GM23338 (cell line): ENCODE data around the gene LNP1.

Experiments used
- CREB1 ChIP-seq: fragments of 250-450 bp; sonication (Bioruptor Pico); IDR thresholded peaks from 2 replicates; pipeline ENCODE4 v1.5.0; 2020; ENCODE audit warnings: low read depth, mild to moderate bottlenecking, moderate library complexity
- POLR2AphosphoS5 ChIP-seq: IDR thresholded peaks from 2 replicates; pipeline ENCODE4 v1.6.1; 2016; ENCODE audit warnings: antibody characterized with exemption, low read depth
- TF ChIP-seq, protein P1 (sequence below): IDR thresholded peaks from one replicate; pipeline ENCODE4 v1.6.1; 2018; ENCODE audit warnings: antibody characterized with exemption; ENCODE audit not compliant: unreplicated experiment
- TF ChIP-seq, protein P2 (sequence below): IDR thresholded peaks from 2 replicates; pipeline ENCODE4 v1.6.1; 2016; ENCODE audit warnings: antibody characterized with exemption
- TF ChIP-seq, protein P3 (sequence below), 2 experiments: fragments of 200-600 bp in 1 of 2; sonication (generic) in 1 of 2; conservative IDR thresholded peaks; 2 replicates each; pipeline versions ENCODE4 v1.5.1 to v1.6.1; 2016 to 2017; ENCODE audit warnings: antibody characterized with exemption in 2 of 2, low read depth in 2 of 2, mild to moderate bottlenecking in 2 of 2, moderate library complexity in 1 of 2

DNA sequence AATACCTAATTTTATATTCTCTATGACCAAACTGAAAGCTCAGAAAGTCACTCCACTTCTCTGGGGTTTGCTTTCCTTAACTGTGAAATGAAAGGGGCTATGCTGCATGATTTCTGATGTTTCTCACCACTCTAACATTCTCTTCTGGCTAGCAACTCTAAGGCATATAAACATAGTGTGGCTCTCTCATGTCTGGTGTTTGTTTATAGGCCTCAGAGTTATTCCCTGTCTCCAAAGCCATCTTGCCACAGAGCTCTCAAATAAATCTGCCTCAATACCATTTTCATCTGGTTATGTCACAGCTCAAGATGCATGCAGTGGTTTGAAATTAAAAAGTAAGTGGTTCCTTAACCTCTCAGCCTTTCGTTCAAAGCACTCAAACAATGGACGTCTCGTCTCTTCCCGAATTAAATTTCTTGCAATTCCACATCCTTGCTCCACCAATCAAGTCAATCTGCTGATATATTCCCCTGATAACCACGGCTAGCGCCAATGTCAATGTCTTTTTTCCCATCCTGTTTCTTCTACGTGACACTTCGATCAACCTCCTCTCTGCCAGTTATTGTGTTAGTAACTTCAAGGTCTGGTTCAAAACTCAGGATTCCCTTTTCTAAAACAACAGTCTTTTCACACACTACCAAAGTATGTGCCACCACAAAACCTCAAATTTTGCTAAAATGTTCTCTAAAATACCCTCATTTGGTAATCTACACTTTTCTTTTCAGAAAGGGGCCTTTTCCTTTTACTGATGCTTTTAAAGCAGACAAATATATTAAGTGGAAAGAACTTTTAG, 16.4 kb upstream of the LNP1 start:
- TF ChIP-seq, protein P1, sequence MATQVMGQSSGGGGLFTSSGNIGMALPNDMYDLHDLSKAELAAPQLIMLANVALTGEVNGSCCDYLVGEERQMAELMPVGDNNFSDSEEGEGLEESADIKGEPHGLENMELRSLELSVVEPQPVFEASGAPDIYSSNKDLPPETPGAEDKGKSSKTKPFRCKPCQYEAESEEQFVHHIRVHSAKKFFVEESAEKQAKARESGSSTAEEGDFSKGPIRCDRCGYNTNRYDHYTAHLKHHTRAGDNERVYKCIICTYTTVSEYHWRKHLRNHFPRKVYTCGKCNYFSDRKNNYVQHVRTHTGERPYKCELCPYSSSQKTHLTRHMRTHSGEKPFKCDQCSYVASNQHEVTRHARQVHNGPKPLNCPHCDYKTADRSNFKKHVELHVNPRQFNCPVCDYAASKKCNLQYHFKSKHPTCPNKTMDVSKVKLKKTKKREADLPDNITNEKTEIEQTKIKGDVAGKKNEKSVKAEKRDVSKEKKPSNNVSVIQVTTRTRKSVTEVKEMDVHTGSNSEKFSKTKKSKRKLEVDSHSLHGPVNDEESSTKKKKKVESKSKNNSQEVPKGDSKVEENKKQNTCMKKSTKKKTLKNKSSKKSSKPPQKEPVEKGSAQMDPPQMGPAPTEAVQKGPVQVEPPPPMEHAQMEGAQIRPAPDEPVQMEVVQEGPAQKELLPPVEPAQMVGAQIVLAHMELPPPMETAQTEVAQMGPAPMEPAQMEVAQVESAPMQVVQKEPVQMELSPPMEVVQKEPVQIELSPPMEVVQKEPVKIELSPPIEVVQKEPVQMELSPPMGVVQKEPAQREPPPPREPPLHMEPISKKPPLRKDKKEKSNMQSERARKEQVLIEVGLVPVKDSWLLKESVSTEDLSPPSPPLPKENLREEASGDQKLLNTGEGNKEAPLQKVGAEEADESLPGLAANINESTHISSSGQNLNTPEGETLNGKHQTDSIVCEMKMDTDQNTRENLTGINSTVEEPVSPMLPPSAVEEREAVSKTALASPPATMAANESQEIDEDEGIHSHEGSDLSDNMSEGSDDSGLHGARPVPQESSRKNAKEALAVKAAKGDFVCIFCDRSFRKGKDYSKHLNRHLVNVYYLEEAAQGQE: no peak
- TF ChIP-seq, protein P2, sequence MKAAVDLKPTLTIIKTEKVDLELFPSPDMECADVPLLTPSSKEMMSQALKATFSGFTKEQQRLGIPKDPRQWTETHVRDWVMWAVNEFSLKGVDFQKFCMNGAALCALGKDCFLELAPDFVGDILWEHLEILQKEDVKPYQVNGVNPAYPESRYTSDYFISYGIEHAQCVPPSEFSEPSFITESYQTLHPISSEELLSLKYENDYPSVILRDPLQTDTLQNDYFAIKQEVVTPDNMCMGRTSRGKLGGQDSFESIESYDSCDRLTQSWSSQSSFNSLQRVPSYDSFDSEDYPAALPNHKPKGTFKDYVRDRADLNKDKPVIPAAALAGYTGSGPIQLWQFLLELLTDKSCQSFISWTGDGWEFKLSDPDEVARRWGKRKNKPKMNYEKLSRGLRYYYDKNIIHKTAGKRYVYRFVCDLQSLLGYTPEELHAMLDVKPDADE: no peak
- TF ChIP-seq, protein P3, sequence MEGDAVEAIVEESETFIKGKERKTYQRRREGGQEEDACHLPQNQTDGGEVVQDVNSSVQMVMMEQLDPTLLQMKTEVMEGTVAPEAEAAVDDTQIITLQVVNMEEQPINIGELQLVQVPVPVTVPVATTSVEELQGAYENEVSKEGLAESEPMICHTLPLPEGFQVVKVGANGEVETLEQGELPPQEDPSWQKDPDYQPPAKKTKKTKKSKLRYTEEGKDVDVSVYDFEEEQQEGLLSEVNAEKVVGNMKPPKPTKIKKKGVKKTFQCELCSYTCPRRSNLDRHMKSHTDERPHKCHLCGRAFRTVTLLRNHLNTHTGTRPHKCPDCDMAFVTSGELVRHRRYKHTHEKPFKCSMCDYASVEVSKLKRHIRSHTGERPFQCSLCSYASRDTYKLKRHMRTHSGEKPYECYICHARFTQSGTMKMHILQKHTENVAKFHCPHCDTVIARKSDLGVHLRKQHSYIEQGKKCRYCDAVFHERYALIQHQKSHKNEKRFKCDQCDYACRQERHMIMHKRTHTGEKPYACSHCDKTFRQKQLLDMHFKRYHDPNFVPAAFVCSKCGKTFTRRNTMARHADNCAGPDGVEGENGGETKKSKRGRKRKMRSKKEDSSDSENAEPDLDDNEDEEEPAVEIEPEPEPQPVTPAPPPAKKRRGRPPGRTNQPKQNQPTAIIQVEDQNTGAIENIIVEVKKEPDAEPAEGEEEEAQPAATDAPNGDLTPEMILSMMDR (conservative IDR thresholded peaks at IDR 0.05; ENCODE audit: low read depth in 2 of 2): no peak
- TF ChIP-seq CREB1 (CRISPR knock-in tag) (no peak), POLR2AphosphoS5 (no peak)
